Natural killer cell (primary cell): ENCODE data around the gene TAF11L13. TPM values are rescaled to one million over a fixed set of nuclear protein-coding genes. Genes with fewer than 3 reads are reported as not detected.
"Not testable (repeated sequence)": the region's sequence is repeated elsewhere in the genome, so short reads cannot be mapped to it uniquely, and the experiment has no call there.

ENCODE experiments used
- ATAC-seq, 3 donors: fragments of 150-1000 bp in 2 of 3; fragments of 200-7000 bp in 1 of 3; cut with Tn5 transposase; 1 replicate in 1 of 3; 2 replicates in 2 of 3; pipeline ENCODE4 v1.10.0; 2021; ENCODE audit warnings: mild to moderate bottlenecking in 2 of 3, moderate library complexity in 2 of 3
- DNase-seq, 2 donors: peaks; one replicate each; pipeline versions ENCODE4 v3.0.0 to v3.0.0-alpha.2; 2013 to 2021; ENCODE audit warnings: mixed read lengths in 1 of 2
- H3K27ac ChIP-seq: one replicate; pipeline ENCODE4 v1.5.1; 2013; ENCODE audit warnings: mild to moderate bottlenecking, low read length
- H3K27me3 ChIP-seq: one replicate; pipeline ENCODE4 v1.6.1; 2013; ENCODE audit warnings: low read length; ENCODE audit not compliant: control insufficient read depth, insufficient read depth
- H3K36me3 ChIP-seq: one replicate; pipeline ENCODE4 v1.6.1; 2013; ENCODE audit warnings: low read length; ENCODE audit not compliant: control insufficient read depth, insufficient read depth
- H3K4me1 ChIP-seq: one replicate; pipeline ENCODE4 v1.6.1; 2013; ENCODE audit warnings: low read length; ENCODE audit not compliant: control insufficient read depth, insufficient read depth
- H3K4me3 ChIP-seq: one replicate; pipeline ENCODE4 v1.5.1; 2013; ENCODE audit warnings: low read length
- H3K9me3 ChIP-seq: one replicate; pipeline ENCODE4 v1.6.1; 2013; ENCODE audit warnings: low read length; ENCODE audit not compliant: control insufficient read depth, insufficient read depth
- H3K27ac Mint-ChIP-seq, 2 donors: one replicate each; pipeline ENCODE4 v1.8.0; 2022; ENCODE audit warnings: mild to moderate bottlenecking in 2 of 2, mixed read lengths in 2 of 2, moderate library complexity in 1 of 2
- H3K27me3 Mint-ChIP-seq, 2 donors: one replicate each; pipeline ENCODE4 v1.8.0; 2022; ENCODE audit warnings: low read depth in 2 of 2, mixed read lengths in 2 of 2
- H3K36me3 Mint-ChIP-seq: one replicate; pipeline ENCODE4 v1.8.0; 2022; ENCODE audit warnings: mixed read lengths
- H3K4me1 Mint-ChIP-seq, 2 donors: one replicate each; pipeline ENCODE4 v1.8.0; 2022; ENCODE audit warnings: mixed read lengths in 2 of 2
- H3K4me3 Mint-ChIP-seq: one replicate; pipeline ENCODE4 v1.8.0; 2022; ENCODE audit warnings: mild to moderate bottlenecking, moderate library complexity, mixed read lengths
- H3K9me3 Mint-ChIP-seq, 2 donors: one replicate each; pipeline ENCODE4 v1.8.0; 2022; ENCODE audit warnings: mixed read lengths in 2 of 2
- WGBS: methylation state at CpG from one replicate; pipeline ENCODE4 v1.1.7; 2013; ENCODE audit warnings: missing lambda C conversion rate; ENCODE audit not compliant: insufficient coverage; 5-methylcytosine and 5-hydroxymethylcytosine counted together
- intact Hi-C: fragments of 100-400 bp; cut with micrococcal nuclease; formaldehyde crosslinking; loops from one replicate; pipeline ENCODE4 v1.14.2; 2022
- total RNA-seq, 4 donors: library from RNA; stranded (reverse); fragments of 120-200 nt in 1 of 4; gene quantifications; one replicate each; pipeline versions ENCODE4 v1.2.3 to v1.2.4, GENCODE V29; 2013 to 2022

The TAF11L13 gene
- total RNA-seq: not detected
- not detected for total RNA-seq (2013)

DNA sequence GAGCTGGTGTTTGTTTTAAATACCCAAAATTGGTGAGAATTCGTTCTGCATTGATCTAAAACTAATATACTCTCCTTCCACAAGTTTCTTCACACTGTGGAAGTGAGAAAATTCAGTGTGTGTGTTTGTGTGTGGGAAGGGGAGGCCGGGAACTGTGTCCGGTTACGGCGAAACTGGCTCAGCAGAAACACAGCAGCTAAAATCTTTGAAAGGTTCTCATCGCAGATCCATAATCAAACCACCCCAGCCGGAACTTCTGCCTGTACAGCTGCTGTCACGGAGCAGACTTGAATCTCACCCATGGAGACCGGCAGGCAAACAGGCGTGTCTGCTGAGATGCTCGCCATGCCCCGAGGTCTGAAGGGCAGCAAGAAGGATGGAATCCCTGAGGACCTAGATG lies at the start of gene TAF11L13:
TSS of gene TAF11L13 (plus strand) at position 301 of the 400 bp plus-strand sequence.
- H3K4me1 ChIP-seq, H3K9me3 ChIP-seq, H3K27ac Mint-ChIP-seq, intact Hi-C loops, H3K36me3 ChIP-seq, H3K9me3 Mint-ChIP-seq, H3K27ac ChIP-seq, H3K4me1 Mint-ChIP-seq, H3K36me3 Mint-ChIP-seq, H3K4me3 ChIP-seq, H3K4me3 Mint-ChIP-seq, H3K27me3 ChIP-seq, DNase-seq, H3K27me3 Mint-ChIP-seq, ATAC-seq: not testable (repeated sequence)
- 100% methylated on average over 2 of the region's 12 CpGs for WGBS

DNA sequence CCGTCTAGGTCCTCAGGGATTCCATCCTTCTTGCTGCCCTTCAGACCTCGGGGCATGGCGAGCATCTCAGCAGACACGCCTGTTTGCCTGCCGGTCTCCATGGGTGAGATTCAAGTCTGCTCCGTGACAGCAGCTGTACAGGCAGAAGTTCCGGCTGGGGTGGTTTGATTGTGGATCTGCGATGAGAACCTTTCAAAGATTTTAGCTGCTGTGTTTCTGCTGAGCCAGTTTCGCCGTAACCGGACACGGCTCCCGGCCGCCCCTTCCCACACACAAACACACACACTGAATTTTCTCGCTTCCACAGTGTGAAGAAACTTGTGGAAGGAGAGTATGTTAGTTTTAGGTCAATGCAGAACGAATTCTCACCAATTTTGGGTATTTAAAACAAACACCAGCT lies 46.2 kb upstream of the TAF11L13 start, which contains the start of gene TAF11L7:
TSS of gene TAF11L7 (minus strand) at position 101 of the 400 bp plus-strand sequence.
- WGBS: no CpG with 5 or more reads among the region's 16 CpGs
- H3K4me1 ChIP-seq, DNase-seq, intact Hi-C loops, H3K36me3 Mint-ChIP-seq, H3K27me3 ChIP-seq, H3K27ac ChIP-seq, ATAC-seq, H3K27me3 Mint-ChIP-seq, H3K4me3 ChIP-seq, H3K36me3 ChIP-seq, H3K27ac Mint-ChIP-seq, H3K9me3 ChIP-seq, H3K4me1 Mint-ChIP-seq, H3K4me3 Mint-ChIP-seq, H3K9me3 Mint-ChIP-seq: not testable (repeated sequence)

- H3K36me3 ChIP-seq, ATAC-seq, H3K36me3 Mint-ChIP-seq, H3K27ac Mint-ChIP-seq, H3K4me1 Mint-ChIP-seq, H3K9me3 Mint-ChIP-seq, H3K9me3 ChIP-seq, H3K27me3 ChIP-seq, H3K27ac ChIP-seq, DNase-seq, intact Hi-C loops, H3K4me3 ChIP-seq, H3K4me3 Mint-ChIP-seq, H3K27me3 Mint-ChIP-seq, H3K4me1 ChIP-seq: not testable (repeated sequence)
- no CpG with 5 or more reads among the region's 16 CpGs for WGBS
Observed at GRCh38 chr5:17590860-17591259, 41.0 kb upstream of the TAF11L13 start, which contains the start of gene TAF11L8. TSS of gene TAF11L8 (minus strand) at chr5:17590960.

DNA sequence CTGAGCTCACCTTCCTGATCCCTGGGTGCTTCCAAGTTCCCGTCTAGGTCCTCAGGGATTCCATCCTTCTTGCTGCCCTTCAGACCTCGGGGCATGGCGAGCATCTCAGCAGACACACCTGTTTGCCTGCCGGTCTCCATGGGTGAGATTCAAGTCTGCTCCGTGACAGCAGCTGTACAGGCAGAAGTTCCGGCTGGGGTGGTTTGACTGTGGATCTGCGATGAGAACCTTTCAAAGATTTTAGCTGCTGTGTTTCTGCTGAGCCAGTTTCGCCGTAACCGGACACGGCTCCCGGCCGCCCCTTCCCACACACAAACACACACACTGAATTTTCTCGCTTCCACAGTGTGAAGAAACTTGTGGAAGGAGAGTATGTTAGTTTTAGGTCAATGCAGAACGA lies 37.6 kb upstream of the TAF11L13 start, which contains the start of gene TAF11L9:
TSS of gene TAF11L9 (minus strand) at position 140 of the 400 bp plus-strand sequence.
- H3K9me3 ChIP-seq, H3K9me3 Mint-ChIP-seq, intact Hi-C loops, ATAC-seq, H3K27me3 Mint-ChIP-seq, H3K4me1 ChIP-seq, H3K4me3 Mint-ChIP-seq, H3K36me3 Mint-ChIP-seq, H3K27ac ChIP-seq, H3K27me3 ChIP-seq, DNase-seq, H3K4me3 ChIP-seq, H3K36me3 ChIP-seq, H3K27ac Mint-ChIP-seq, H3K4me1 Mint-ChIP-seq: not testable (repeated sequence)
- no CpG with 5 or more reads among the region's 15 CpGs for WGBS

- H3K27me3 ChIP-seq, H3K27ac ChIP-seq, H3K9me3 Mint-ChIP-seq, H3K4me1 ChIP-seq, H3K9me3 ChIP-seq, ATAC-seq, H3K27ac Mint-ChIP-seq, H3K36me3 Mint-ChIP-seq, DNase-seq, H3K4me3 ChIP-seq, intact Hi-C loops, H3K27me3 Mint-ChIP-seq, H3K4me3 Mint-ChIP-seq, H3K4me1 Mint-ChIP-seq, H3K36me3 ChIP-seq: not testable (repeated sequence)
- no CpG with 5 or more reads among the region's 15 CpGs for WGBS
Observed at GRCh38 chr5:17597728-17598127, 34.2 kb upstream of the TAF11L13 start, which contains the start of gene TAF11L10. TSS of gene TAF11L10 (minus strand) at chr5:17597828.

- ATAC-seq, H3K4me1 Mint-ChIP-seq, H3K36me3 ChIP-seq, H3K27ac ChIP-seq, H3K4me3 ChIP-seq, intact Hi-C loops, H3K27me3 ChIP-seq, H3K4me3 Mint-ChIP-seq, H3K36me3 Mint-ChIP-seq, H3K27me3 Mint-ChIP-seq, H3K9me3 ChIP-seq, H3K4me1 ChIP-seq, DNase-seq, H3K27ac Mint-ChIP-seq: not testable (repeated sequence)
- H3K9me3 Mint-ChIP-seq: peaks cover 5 to 18% of the 10 kb centered on the region in 2 donors
- 81% methylated on average over 5 of the region's 6 CpGs for WGBS
Observed at GRCh38 chr5:17603880-17604279, 28.0 kb upstream of the TAF11L13 start, which contains the start of gene TAF11L11. TSS of gene TAF11L11 (plus strand) at chr5:17604183.
